Right ventricle myocardium inferior (tissue), 1 donor: ENCODE results near the gene SSR1. TPM values are rescaled to one million over a fixed set of nuclear protein-coding genes. Genes with fewer than 3 reads are reported as not detected.
A peak's percentile ranks its signal among the peaks of the same experiment; 100 is the strongest.
"Not testable (repeated sequence)": the region's sequence is repeated elsewhere in the genome, so short reads cannot be mapped to it uniquely, and the experiment has no call there.

ENCODE experiments used
- ATAC-seq: fragments of 200-7000 bp; cut with Tn5 transposase; one replicate; pipeline ENCODE4 v1.9.1; 2020; ENCODE audit warnings: mild to moderate bottlenecking, moderate library complexity
- DNase-seq: peaks from one replicate; pipeline ENCODE4 v3.0.0; 2021; ENCODE audit errors: missing footprints
- intact Hi-C: fragments of 100-400 bp; cut with DNase I; formaldehyde crosslinking; loops from one replicate; pipeline ENCODE4 v1.11.0; 2022
- long read RNA-seq: library from polyadenylated mRNA; unstranded; transcript quantifications from one replicate; pipeline ENCODE4 v2.0.0, GENCODE V29; 2021
- total RNA-seq: library from RNA; stranded (reverse); fragmentation: NEBNext Ultra II Directional; extraction: Animal tissue kit (Norgen Biotek cat#: 25700); gene quantifications from one replicate; pipeline ENCODE4 v1.2.1, GENCODE V29; 2021
- donor health status: DM: no; HTN: yes; CAD: no; lungs with severe emphysema.

The SSR1 gene
- total RNA-seq = 58.5 TPM
- long read RNA-seq, full-length matches to known transcripts = 19 of 26 reads
- long read RNA-seq, partial matches to known transcripts = 1 of 26 reads
- long read RNA-seq, other reads (novel, unspliced or antisense) = 6 of 26 reads

- DNase-seq (peak; percentile 99), ATAC-seq (peak; percentile 100)
- intact Hi-C loops = loop anchor here (1.0 kb wide), 1 partner anchor 76 kb away; the partner anchor contains the start of genes CAGE1 and RIOK1
Measured at GRCh38 chr6:7312616-7313504, at the start of gene SSR1. Gene SSR1 (minus strand): TSS chr6:7313199. CDS start chr6:7313120, 79 bp downstream.

GRCh38 chr6:7351916-7352315 is 38.9 kb upstream of the SSR1 start:
- intact Hi-C loops, ATAC-seq, DNase-seq: not testable (repeated sequence)

- intact Hi-C loops, ATAC-seq, DNase-seq: not testable (repeated sequence)
Measured at GRCh38 chr6:7350591-7350990, 37.6 kb upstream of the SSR1 start.

- intact Hi-C loops, ATAC-seq, DNase-seq: not testable (repeated sequence)
Measured at GRCh38 chr6:7347551-7347997, 34.6 kb upstream of the SSR1 start.

DNA sequence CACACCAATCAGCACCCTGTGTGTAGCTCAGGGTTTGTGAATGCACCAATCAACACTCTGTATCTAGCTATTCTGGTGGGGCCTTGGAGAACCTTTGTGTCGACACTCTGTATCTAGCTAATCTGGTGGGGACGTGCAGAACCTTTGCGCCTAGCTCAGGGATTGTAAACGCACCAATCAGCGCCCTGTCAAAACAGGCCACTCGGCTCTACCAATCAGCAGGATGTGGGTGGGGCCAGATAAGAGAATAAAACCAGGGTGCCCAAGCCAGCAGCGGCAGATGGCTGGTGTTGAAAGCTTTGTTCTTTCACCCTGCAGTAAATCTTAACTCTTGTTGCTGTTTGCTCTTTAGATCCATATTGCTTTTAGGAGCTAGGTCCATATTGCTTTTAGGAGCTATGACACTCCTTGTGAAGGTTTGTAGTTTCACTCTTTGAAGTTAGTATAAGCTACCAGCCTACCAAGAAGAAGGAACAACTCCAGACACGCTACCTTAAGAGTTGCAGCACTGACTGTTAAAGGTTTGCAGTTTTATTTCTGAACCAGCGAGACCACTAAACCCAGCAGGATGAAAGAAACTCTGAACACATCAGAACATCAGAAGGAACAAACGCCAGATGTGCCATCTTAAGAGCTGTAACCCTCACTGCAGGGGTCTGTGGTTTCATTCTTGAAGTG is 31.9 kb upstream of the SSR1 start:
- intact Hi-C loops, ATAC-seq: not testable (repeated sequence)

DNA sequence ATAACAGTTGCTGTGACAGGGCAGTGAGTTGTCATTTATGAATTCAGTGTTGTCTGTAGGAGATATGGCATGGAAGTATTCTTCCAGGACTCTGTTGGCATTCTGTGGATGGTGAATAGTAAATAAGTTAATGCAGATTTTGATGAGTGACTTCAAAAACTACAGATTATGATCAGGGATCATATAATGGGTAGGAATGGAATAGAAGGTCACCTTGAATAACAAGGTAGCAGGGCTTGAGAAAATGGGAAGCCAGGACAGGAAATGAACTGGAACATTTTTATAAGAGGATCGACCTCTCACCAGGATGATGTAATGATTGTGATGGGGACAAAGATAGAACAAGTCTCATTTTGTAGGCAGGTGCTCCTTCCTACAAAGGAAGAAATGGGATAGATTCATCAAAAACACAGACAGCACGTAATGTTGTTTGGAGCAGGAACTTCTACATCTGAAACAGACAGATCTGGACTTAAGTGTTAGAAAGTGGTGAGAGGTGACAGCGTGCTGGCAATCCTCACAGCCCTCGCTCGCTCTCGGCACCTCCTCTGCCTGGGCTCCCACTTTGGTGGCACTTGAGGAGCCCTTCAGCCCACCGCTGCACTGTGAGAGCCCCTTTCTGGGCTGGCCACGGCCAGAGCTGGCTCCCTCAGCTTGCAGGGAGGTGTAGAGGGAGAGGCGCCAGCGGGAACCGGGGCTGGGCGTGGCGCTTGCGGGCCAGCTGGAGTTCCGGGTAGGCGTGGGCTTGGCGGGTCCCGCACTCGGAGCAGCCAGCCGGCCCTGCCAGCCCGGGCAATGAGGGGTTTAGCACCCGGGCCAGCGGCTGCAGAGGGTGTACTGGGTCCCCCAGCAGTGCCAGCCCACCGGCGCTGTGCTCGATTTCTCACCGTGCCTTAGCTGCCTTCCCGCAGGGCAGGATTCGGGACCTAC is 30.8 kb upstream of the SSR1 start:
- no peak for DNase-seq
- ATAC-seq = no peak
- intact Hi-C loops = no loop called here

More for the DNA sequence above, 31.9 kb upstream of the SSR1 start:
- not testable (repeated sequence) for DNase-seq

GRCh38 chr6:7341989-7342742 is 29.2 kb upstream of the SSR1 start:
- intact Hi-C loops = no loop called here
- ATAC-seq (peak; percentile 81), DNase-seq (no peak)

DNA sequence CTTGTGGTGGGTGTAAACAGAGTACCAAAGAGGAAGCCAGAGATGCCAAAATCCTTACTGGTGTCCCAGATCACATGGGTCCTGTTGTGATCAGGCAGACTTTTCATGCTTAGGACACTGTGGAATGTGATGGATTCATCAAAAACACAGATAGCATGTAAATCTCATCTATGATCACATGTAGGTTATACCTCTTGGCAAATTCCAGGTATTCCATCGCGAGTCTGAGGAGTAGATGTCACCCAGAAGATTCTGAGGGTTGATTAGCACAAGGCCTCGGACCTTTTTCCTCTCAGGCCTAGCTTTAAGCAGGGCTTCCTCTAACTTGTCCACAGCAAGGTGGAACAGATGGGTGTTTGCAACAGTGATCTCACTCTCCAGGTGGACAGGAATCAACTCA is 28.3 kb upstream of the SSR1 start:
- DNase-seq (no peak), ATAC-seq (no peak)
- intact Hi-C loops = no loop called here

- ATAC-seq, intact Hi-C loops, DNase-seq: not testable (repeated sequence)
Measured at GRCh38 chr6:7339007-7339732, 26.2 kb upstream of the SSR1 start.

DNA sequence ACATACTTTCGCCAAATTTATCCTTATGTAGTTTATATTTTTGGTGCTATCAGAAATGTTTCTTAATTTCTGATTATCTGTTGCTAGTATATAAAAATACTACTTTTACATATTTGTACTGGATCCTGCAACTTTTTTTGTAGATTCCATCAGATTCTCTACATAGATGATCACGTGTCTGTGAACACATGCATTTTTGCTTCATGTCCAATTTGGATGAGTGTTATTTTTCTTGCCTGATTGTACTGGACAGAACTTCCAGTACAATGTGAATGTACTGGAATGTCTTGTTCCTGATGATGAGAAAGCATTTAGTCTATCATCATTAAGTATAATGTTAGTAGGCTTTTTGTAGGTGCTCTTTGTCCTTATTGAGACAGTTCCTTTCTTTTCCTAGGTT is 25.0 kb upstream of the SSR1 start:
- ATAC-seq (no peak), DNase-seq (no peak)
- intact Hi-C loops = no loop called here

- intact Hi-C loops = no loop called here
- ATAC-seq (no peak), DNase-seq (no peak)
Measured at GRCh38 chr6:7335519-7335918, 22.5 kb upstream of the SSR1 start.

DNA sequence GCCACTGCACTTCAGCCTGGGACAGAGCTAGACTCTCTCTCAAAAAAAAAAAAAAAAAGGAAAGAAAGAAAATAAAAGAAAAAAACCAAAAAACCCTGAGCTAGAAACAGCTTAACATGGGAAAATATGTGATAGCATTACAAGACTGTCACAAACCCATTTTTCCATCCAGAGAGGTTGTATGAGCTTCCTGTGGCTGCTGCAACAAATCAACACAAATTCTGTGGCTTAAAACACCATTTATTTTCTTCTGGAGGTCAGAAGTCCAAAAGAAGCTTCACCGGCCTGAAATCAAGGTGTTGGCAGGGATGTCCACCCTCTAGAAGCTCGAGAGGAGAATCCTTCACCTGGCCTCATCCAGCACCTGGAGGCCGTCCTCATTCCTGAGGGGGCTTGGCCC is 21.7 kb upstream of the SSR1 start:
- no peak for DNase-seq
- no peak for ATAC-seq
- intact Hi-C loops = no loop called here

- DNase-seq (no peak), ATAC-seq (no peak)
- intact Hi-C loops = no loop called here
Measured at GRCh38 chr6:7332090-7332745, 19.2 kb upstream of the SSR1 start.

DNA sequence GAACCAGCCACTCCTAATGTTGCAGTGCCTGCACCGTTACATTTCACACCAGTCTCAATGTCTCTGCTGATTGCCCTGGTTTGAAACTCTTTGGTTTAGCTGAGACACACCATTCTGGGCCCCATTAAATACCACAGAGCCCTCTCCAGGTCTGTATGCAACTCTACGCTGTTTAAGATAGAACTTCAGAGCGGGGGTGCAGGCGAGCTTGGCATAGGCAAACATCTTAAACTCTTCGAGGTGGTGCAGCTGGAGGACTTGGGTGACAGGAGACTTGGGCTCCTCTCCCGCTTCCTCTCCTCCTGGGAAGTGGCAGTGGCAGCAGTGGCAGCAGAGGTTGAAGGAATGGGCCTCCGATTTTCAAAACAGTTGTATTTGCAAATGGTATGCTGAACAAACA is 18.5 kb upstream of the SSR1 start:
- DNase-seq (no peak), ATAC-seq (no peak)
- intact Hi-C loops = no loop called here

GRCh38 chr6:7328243-7328642 is 15.2 kb upstream of the SSR1 start:
- DNase-seq (no peak), ATAC-seq (no peak)
- intact Hi-C loops = no loop called here

DNA sequence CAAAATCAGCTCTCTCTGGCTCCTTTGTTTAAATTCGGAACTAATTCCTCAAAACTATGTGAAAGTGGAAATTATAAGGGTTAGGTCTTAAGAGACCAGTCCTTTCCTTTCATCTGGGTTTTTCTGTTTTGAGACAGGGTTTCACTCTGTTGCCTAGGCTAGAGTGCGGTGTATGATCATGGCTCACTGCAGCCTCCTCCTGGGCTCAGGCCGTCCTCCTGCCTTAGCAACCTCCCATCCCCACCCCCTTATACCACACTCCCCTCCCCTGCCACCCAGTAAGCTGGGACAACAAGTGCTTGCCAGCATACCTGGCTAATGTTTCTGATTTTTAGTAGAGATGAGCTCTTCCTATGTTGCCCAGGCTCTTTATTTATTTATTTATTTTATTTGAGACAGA is 12.8 kb upstream of the SSR1 start:
- intact Hi-C loops = no loop called here
- no peak for DNase-seq
- ATAC-seq = no peak

DNA sequence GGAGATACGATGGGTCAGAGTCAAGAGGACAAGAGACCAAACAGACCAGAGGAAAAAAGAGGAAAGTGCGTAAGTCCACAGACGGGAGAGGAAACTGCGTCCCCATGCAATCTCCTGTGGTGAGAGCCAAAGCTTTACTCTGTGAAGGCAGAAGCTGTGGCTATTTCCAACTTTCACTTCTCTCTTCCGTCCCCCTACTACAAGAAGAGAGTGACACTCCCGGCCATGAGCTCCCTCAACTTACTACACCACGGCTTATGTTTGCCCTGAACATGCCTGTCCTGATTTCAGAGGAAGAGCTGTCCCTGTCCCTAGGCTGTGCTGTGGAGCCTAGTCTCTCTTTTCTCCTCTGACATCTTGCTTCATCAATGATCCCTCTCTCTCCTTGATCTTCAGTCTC is 11.5 kb upstream of the SSR1 start:
- intact Hi-C loops = no loop called here
- no peak for DNase-seq
- ATAC-seq = peak; percentile 80
